ENCODE measurements around the gene FOXS1. TPM values are rescaled to one million over a fixed set of nuclear protein-coding genes. Genes with fewer than 3 reads are reported as not detected.
"Not testable (repeated sequence)": the region's sequence is repeated elsewhere in the genome, so short reads cannot be mapped to it uniquely, and the experiment has no call there.

The FOXS1 gene
- total and polyA plus RNA-seq, 4 donors = 1.4 to 3.2 (median 2.5) TPM

DNA sequence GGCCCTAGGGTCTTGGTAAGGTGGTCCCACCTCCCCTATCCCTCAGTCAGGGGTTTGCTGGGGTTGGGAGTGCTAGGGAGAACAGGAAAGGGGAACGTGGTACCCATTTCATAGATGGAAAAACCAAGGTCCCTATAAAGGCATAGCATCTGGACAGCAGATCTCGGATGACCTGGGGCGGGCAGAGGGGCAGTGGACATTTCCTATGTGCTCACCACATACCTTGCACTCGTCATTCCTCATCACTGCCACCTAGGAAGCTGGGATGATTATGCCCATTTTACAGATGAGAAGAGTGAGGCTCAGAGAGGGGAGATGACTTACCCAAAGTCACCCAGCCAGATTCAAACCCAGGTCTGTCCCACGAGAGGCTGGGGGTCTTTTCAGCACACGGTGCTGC, 14.2 kb downstream of the FOXS1 start:
- H3K27me3 ChIP-seq (ENCODE audit: control insufficient read depth in 3 of 3, insufficient read depth in 3 of 3, low read length in 2 of 3) = no peaks in the 10 kb centered on the region
- peaks cover 0 to 25% (median 0%) of the 10 kb centered on the region in 5 donors for H3K4me1 ChIP-seq (ENCODE audit: control insufficient read depth in 5 of 5, insufficient read depth in 5 of 5, low read length in 5 of 5)
- DNase-seq (no peak), ATAC-seq (ENCODE audit: insufficient read depth, low FRiP score) (no peak)
- no peaks in the 10 kb centered on the region for H3K36me3 ChIP-seq (ENCODE audit: control insufficient read depth in 4 of 4, insufficient read depth in 4 of 4, low read length in 4 of 4)
- no peak overlapping the region for H3K9ac ChIP-seq (ENCODE audit: insufficient read depth in 1 of 2, low read length in 2 of 2)
- TF ChIP-seq, protein P1, sequence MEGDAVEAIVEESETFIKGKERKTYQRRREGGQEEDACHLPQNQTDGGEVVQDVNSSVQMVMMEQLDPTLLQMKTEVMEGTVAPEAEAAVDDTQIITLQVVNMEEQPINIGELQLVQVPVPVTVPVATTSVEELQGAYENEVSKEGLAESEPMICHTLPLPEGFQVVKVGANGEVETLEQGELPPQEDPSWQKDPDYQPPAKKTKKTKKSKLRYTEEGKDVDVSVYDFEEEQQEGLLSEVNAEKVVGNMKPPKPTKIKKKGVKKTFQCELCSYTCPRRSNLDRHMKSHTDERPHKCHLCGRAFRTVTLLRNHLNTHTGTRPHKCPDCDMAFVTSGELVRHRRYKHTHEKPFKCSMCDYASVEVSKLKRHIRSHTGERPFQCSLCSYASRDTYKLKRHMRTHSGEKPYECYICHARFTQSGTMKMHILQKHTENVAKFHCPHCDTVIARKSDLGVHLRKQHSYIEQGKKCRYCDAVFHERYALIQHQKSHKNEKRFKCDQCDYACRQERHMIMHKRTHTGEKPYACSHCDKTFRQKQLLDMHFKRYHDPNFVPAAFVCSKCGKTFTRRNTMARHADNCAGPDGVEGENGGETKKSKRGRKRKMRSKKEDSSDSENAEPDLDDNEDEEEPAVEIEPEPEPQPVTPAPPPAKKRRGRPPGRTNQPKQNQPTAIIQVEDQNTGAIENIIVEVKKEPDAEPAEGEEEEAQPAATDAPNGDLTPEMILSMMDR (IDR thresholded peaks at IDR 0.05; ENCODE audit: control extremely low read depth, extremely low read depth) = no peak
- 88 to 99% methylated on average over 6 of the region's 6 CpGs for WGBS, 2 donors
- peaks cover 0 to 2% (median 0%) of the 10 kb centered on the region in 4 donors for H3K9me3 ChIP-seq (ENCODE audit: control insufficient read depth in 4 of 4, insufficient read depth in 3 of 4, low read length in 3 of 4)
- H3K4me3 ChIP-seq = no peak overlapping the region
- H3K27ac ChIP-seq (ENCODE audit: low read depth in 1 of 2, low read length in 1 of 2) = no peak overlapping the region

DNA sequence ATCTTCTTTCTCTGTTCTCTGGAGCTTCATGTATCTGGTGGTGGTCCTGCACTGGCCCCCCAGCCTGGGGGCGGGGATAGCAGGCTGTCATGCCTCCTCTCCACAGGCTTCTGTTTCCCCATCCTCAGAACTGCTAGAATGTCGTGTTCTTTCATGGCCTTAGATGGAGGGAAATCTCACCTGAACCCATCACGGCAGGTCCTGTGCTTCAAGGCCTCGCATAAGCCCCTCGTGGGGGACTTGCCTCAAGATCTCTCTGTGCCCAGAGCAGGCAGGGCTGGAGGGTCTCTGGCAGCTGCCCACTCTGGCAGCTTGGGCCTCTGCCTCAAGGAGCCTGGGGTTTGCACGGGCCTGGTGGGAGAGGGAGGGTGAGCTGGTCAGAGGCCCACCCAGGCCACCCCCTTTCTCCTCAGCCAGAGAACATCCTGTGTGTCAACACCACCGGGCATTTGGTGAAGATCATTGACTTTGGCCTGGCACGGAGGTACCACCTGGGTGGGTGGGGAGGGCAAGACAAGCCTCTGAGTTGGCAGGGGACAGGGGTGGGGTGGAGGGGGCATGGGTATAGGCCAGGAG, 14.9 kb downstream of the FOXS1 start:
- 86% methylated on average over 8 of the region's 8 CpGs for WGBS, 2 donors
- no peak overlapping the region for H3K27ac ChIP-seq (ENCODE audit: low read depth in 1 of 2, low read length in 1 of 2)
- ATAC-seq (ENCODE audit: insufficient read depth, low FRiP score) (no peak), DNase-seq (no peak)
- peaks cover 0 to 18% (median 0%) of the 10 kb centered on the region in 5 donors for H3K4me1 ChIP-seq (ENCODE audit: control insufficient read depth in 5 of 5, insufficient read depth in 5 of 5, low read length in 5 of 5)
- H3K9me3 ChIP-seq (ENCODE audit: control insufficient read depth in 4 of 4, insufficient read depth in 3 of 4, low read length in 3 of 4) = peaks cover 0 to 2% (median 0%) of the 10 kb centered on the region in 4 donors
- no peaks in the 10 kb centered on the region for H3K27me3 ChIP-seq (ENCODE audit: control insufficient read depth in 3 of 3, insufficient read depth in 3 of 3, low read length in 2 of 3)
- TF ChIP-seq, protein P1 (IDR thresholded peaks at IDR 0.05; ENCODE audit: control extremely low read depth, extremely low read depth) = no peak
- no peak overlapping the region for H3K4me3 ChIP-seq
- no peak overlapping the region for H3K9ac ChIP-seq (ENCODE audit: insufficient read depth in 1 of 2, low read length in 2 of 2)
- no peaks in the 10 kb centered on the region for H3K36me3 ChIP-seq (ENCODE audit: control insufficient read depth in 4 of 4, insufficient read depth in 4 of 4, low read length in 4 of 4)

DNA sequence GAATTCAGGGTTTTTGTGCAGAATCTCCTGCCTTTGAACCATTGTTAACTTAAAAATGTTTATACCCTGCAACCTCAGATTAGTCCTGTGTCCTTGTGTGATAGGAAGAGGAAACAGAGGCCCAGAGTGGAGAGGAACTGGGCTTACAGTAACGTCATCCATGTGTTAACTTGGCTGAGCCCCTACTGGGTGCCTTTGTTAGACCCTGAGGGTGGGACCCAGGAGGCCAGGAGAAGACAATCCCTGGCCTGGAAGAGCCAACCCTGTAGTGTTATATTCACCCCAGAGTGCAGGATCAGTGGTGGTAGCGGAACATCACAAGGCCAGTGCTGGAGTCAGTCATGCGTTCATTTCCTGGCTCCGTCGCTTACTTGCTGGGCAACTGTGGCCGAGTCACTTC, 15.7 kb downstream of the FOXS1 start:
- Histone ChIP-seq H3K4me1 (ENCODE audit: control insufficient read depth in 5 of 5, insufficient read depth in 5 of 5, low read length in 5 of 5) (peaks cover 0 to 17% (median 0%) of the 10 kb centered on the region in 5 donors), H3K27me3 (ENCODE audit: control insufficient read depth in 3 of 3, insufficient read depth in 3 of 3, low read length in 2 of 3) (no peaks in the 10 kb centered on the region), H3K27ac (ENCODE audit: low read depth in 1 of 2, low read length in 1 of 2) (no peak overlapping the region), H3K9ac (ENCODE audit: insufficient read depth in 1 of 2, low read length in 2 of 2) (no peak overlapping the region), H3K9me3 (ENCODE audit: control insufficient read depth in 4 of 4, insufficient read depth in 3 of 4, low read length in 3 of 4) (peaks cover 0 to 2% (median 0%) of the 10 kb centered on the region in 4 donors), H3K4me3 (no peak overlapping the region), H3K36me3 (ENCODE audit: control insufficient read depth in 4 of 4, insufficient read depth in 4 of 4, low read length in 4 of 4) (no peaks in the 10 kb centered on the region)
- TF ChIP-seq, protein P1 (IDR thresholded peaks at IDR 0.05; ENCODE audit: control extremely low read depth, extremely low read depth) = no peak
- DNase-seq = peak in 1 of 3 donors; percentile 32
- no peak for ATAC-seq (ENCODE audit: insufficient read depth, low FRiP score)
- WGBS, 2 donors = 80 to 83% methylated on average over 6 of the region's 6 CpGs

DNA sequence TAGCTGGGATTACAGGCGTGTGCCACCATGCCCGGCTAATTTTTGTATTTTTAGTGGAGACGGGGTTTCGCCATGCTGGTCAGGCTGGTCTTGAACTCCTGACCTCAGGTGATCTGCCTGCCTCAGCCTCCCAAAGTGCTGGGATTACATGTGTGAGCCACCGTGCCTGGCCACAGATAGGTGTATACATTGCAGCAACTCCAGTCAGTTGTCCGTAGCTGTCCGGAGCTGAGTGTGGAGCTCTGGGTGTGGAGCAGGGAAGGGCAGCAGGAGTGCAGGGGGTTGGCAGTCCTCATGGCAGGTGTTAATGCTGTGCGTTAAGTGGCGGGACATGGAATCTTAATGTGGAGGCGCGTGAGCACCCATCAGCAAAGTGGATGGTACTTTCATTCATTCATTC, 17.4 kb downstream of the FOXS1 start:
- H3K4me1 ChIP-seq (ENCODE audit: control insufficient read depth in 5 of 5, insufficient read depth in 5 of 5, low read length in 5 of 5); ATAC-seq (ENCODE audit: insufficient read depth, low FRiP score); DNase-seq; H3K36me3 ChIP-seq (ENCODE audit: control insufficient read depth in 4 of 4, insufficient read depth in 4 of 4, low read length in 4 of 4); H3K9ac ChIP-seq (ENCODE audit: insufficient read depth in 1 of 2, low read length in 2 of 2); H3K27me3 ChIP-seq (ENCODE audit: control insufficient read depth in 3 of 3, insufficient read depth in 3 of 3, low read length in 2 of 3); H3K9me3 ChIP-seq (ENCODE audit: control insufficient read depth in 4 of 4, insufficient read depth in 3 of 4, low read length in 3 of 4); H3K27ac ChIP-seq (ENCODE audit: low read depth in 1 of 2, low read length in 1 of 2); H3K4me3 ChIP-seq: not testable (repeated sequence)
- WGBS, 2 donors = 96% methylated on average over 11 of the region's 11 CpGs

Data from lung (tissue), 12 donors.